Neural cell (in vitro differentiated cells): ENCODE data around the gene ERGIC3. TPM values are rescaled to one million over a fixed set of nuclear protein-coding genes. Genes with fewer than 3 reads are reported as not detected.

Source experiments
- H2AFZ ChIP-seq: fragments of 200-600, 300-800 bp; sonication (generic), shearing (Covaris generic); 2 replicates; pipeline ENCODE4 v1.6.0; 2014; ENCODE audit warnings: low read depth, mild to moderate bottlenecking, antibody characterized with exemption, low read length, moderate library complexity
- H3F3A ChIP-seq: fragments of 200-600 bp; shearing (Covaris generic); 2 replicates; pipeline ENCODE4 v1.6.1; 2016; ENCODE audit warnings: mild to moderate bottlenecking, moderate library complexity, mixed read lengths, antibody characterized with exemption, low read length; ENCODE audit not compliant: insufficient read depth, poor library complexity, severe bottlenecking
- H3K27ac ChIP-seq: fragments of 200-600, 300-800 bp; sonication (generic), shearing (Covaris generic); 2 replicates; pipeline ENCODE4 v1.5.1; 2014; ENCODE audit warnings: mild to moderate bottlenecking, low read length, moderate library complexity
- H3K27me3 ChIP-seq: fragments of 300-800, 200-600 bp; sonication (generic), shearing (Covaris generic); 2 replicates; pipeline ENCODE4 v1.6.0; 2014; ENCODE audit warnings: mild to moderate bottlenecking, low read depth, low read length, moderate library complexity; ENCODE audit not compliant: insufficient read depth
- H3K36me3 ChIP-seq: fragments of 300-800, 200-600 bp; sonication (generic), shearing (Covaris generic); 2 replicates; pipeline ENCODE4 v1.5.1; 2014; ENCODE audit warnings: mild to moderate bottlenecking, antibody characterized with exemption, low read length, moderate library complexity; ENCODE audit not compliant: insufficient read depth
- H3K4me2 ChIP-seq: fragments of 300-800, 200-600 bp; sonication (generic), shearing (Covaris generic); 2 replicates; pipeline ENCODE4 v1.6.0; 2014; ENCODE audit warnings: mild to moderate bottlenecking, low read length
- H3K4me3 ChIP-seq: fragments of 300-800, 200-600 bp; sonication (generic), shearing (Covaris generic); 2 replicates; pipeline ENCODE4 v1.5.1; 2014; ENCODE audit warnings: mild to moderate bottlenecking, low read length, moderate library complexity
- H3K79me2 ChIP-seq: fragments of 200-600 bp; shearing (Covaris generic); replicated peaks from 2 replicates; pipeline ENCODE4 v1.6.0; 2014; ENCODE audit warnings: mild to moderate bottlenecking, low read length, moderate library complexity; ENCODE audit not compliant: insufficient read depth
- H3K9ac ChIP-seq: fragments of 300-800, 200-600 bp; sonication (generic), shearing (Covaris generic); 2 replicates; pipeline ENCODE4 v1.6.1; 2016; ENCODE audit warnings: mild to moderate bottlenecking, low read length, mixed read lengths
- H3K9me2 ChIP-seq: fragments of 200-600 bp; shearing (Covaris generic); 2 replicates; pipeline ENCODE4 v1.6.1; 2016; ENCODE audit warnings: mild to moderate bottlenecking, low read length, mixed read lengths; ENCODE audit not compliant: insufficient read depth
- H3K9me3 ChIP-seq: fragments of 200-600, 300-800 bp; sonication (generic), shearing (Covaris generic); 2 replicates; pipeline ENCODE4 v1.6.1; 2016; ENCODE audit warnings: mild to moderate bottlenecking, mixed run types, low read length, moderate library complexity, mixed read lengths
- H4K20me1 ChIP-seq: fragments of 200-600 bp; shearing (Covaris generic); 2 replicates; pipeline ENCODE4 v1.6.1; 2016; ENCODE audit warnings: mild to moderate bottlenecking, mixed run types; ENCODE audit not compliant: insufficient read depth
- EP300 ChIP-seq: fragments of 450-650 bp; conservative IDR thresholded peaks from 2 replicates; pipeline ENCODE4 v1.6.1; 2014; ENCODE audit warnings: antibody characterized with exemption, mild to moderate bottlenecking, moderate library complexity; ENCODE audit not compliant: poor library complexity, severe bottlenecking
- EZH2 ChIP-seq: fragments of 200-600, 300-800 bp; shearing (Covaris generic), sonication (generic); IDR thresholded peaks from 2 replicates; pipeline ENCODE4 v1.6.1; 2014; ENCODE audit warnings: antibody characterized with exemption, low read length, borderline replicate concordance, mild to moderate bottlenecking; ENCODE audit not compliant: insufficient read depth, poor library complexity, severe bottlenecking
- MXI1 ChIP-seq: fragments of 450-650 bp; conservative IDR thresholded peaks from 2 replicates; pipeline ENCODE4 v1.6.1; 2014; ENCODE audit warnings: antibody characterized with exemption, mild to moderate bottlenecking; ENCODE audit not compliant: poor library complexity, severe bottlenecking
- POLR2AphosphoS5 ChIP-seq: IDR thresholded peaks from 2 replicates; pipeline ENCODE4 v1.6.1; 2012
- RAD21 ChIP-seq: fragments of 450-650 bp; conservative IDR thresholded peaks from 2 replicates; pipeline ENCODE4 v1.6.1; 2014; ENCODE audit warnings: antibody characterized with exemption, mild to moderate bottlenecking, moderate library complexity
- SMC3 ChIP-seq: fragments of 450-650 bp; conservative IDR thresholded peaks from 2 replicates; pipeline ENCODE4 v1.6.1; 2014; ENCODE audit warnings: antibody characterized with exemption, mild to moderate bottlenecking, moderate library complexity; ENCODE audit not compliant: poor library complexity
- TAF1 ChIP-seq: IDR thresholded peaks from 2 replicates; pipeline ENCODE4 v1.6.1; 2012; ENCODE audit warnings: low read depth
- polyA plus RNA-seq: library from polyadenylated mRNA; depleted of rRNA; stranded (reverse); fragments of >200 nt; gene quantifications from 2 replicates; pipeline ENCODE4 v1.2.3, GENCODE V29; 2014
- TF ChIP-seq, protein P1 (sequence below): fragments of 450-650 bp; IDR thresholded peaks from 2 replicates; pipeline ENCODE4 v1.5.1; 2014; ENCODE audit warnings: antibody characterized with exemption, mild to moderate bottlenecking, moderate library complexity; ENCODE audit not compliant: poor library complexity, severe bottlenecking
- TF ChIP-seq, protein P2 (sequence below): IDR thresholded peaks from 2 replicates; pipeline ENCODE4 v1.6.1; 2012; ENCODE audit warnings: borderline replicate concordance

The ERGIC3 gene
- polyA plus RNA-seq, 1 donor from 2014 or later: 385 TPM

- no peaks in the 10 kb centered on the region for H4K20me1 ChIP-seq
- no peak overlapping the region for H3K4me2 ChIP-seq
- no peaks in the 10 kb centered on the region for H3K9me3 ChIP-seq
- H3F3A ChIP-seq: no peaks in the 10 kb centered on the region
- H3K27ac ChIP-seq: no peak overlapping the region
- no peak overlapping the region for H2AFZ ChIP-seq
- H3K9me2 ChIP-seq: no peaks in the 10 kb centered on the region
- no peaks in the 10 kb centered on the region for H3K36me3 ChIP-seq
- no peaks in the 10 kb centered on the region for H3K79me2 ChIP-seq
- no peak overlapping the region for H3K4me3 ChIP-seq
- no peaks in the 10 kb centered on the region for H3K27me3 ChIP-seq
- no peak for TF ChIP-seq RAD21
- TF ChIP-seq EZH2: no peak
- TF ChIP-seq POLR2AphosphoS5: no peak
- TF ChIP-seq, protein P1, sequence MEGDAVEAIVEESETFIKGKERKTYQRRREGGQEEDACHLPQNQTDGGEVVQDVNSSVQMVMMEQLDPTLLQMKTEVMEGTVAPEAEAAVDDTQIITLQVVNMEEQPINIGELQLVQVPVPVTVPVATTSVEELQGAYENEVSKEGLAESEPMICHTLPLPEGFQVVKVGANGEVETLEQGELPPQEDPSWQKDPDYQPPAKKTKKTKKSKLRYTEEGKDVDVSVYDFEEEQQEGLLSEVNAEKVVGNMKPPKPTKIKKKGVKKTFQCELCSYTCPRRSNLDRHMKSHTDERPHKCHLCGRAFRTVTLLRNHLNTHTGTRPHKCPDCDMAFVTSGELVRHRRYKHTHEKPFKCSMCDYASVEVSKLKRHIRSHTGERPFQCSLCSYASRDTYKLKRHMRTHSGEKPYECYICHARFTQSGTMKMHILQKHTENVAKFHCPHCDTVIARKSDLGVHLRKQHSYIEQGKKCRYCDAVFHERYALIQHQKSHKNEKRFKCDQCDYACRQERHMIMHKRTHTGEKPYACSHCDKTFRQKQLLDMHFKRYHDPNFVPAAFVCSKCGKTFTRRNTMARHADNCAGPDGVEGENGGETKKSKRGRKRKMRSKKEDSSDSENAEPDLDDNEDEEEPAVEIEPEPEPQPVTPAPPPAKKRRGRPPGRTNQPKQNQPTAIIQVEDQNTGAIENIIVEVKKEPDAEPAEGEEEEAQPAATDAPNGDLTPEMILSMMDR: no peak
- TF ChIP-seq SMC3: no peak
- TF ChIP-seq, protein P2, sequence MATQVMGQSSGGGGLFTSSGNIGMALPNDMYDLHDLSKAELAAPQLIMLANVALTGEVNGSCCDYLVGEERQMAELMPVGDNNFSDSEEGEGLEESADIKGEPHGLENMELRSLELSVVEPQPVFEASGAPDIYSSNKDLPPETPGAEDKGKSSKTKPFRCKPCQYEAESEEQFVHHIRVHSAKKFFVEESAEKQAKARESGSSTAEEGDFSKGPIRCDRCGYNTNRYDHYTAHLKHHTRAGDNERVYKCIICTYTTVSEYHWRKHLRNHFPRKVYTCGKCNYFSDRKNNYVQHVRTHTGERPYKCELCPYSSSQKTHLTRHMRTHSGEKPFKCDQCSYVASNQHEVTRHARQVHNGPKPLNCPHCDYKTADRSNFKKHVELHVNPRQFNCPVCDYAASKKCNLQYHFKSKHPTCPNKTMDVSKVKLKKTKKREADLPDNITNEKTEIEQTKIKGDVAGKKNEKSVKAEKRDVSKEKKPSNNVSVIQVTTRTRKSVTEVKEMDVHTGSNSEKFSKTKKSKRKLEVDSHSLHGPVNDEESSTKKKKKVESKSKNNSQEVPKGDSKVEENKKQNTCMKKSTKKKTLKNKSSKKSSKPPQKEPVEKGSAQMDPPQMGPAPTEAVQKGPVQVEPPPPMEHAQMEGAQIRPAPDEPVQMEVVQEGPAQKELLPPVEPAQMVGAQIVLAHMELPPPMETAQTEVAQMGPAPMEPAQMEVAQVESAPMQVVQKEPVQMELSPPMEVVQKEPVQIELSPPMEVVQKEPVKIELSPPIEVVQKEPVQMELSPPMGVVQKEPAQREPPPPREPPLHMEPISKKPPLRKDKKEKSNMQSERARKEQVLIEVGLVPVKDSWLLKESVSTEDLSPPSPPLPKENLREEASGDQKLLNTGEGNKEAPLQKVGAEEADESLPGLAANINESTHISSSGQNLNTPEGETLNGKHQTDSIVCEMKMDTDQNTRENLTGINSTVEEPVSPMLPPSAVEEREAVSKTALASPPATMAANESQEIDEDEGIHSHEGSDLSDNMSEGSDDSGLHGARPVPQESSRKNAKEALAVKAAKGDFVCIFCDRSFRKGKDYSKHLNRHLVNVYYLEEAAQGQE: no peak
- no peak for TF ChIP-seq TAF1
- TF ChIP-seq EP300: no peak
- TF ChIP-seq MXI1: no peak
- no peak overlapping the region for H3K9ac ChIP-seq
These were observed 40.3 kb downstream of the ERGIC3 start for GRCh38 chr20:35582131-35582530.

DNA sequence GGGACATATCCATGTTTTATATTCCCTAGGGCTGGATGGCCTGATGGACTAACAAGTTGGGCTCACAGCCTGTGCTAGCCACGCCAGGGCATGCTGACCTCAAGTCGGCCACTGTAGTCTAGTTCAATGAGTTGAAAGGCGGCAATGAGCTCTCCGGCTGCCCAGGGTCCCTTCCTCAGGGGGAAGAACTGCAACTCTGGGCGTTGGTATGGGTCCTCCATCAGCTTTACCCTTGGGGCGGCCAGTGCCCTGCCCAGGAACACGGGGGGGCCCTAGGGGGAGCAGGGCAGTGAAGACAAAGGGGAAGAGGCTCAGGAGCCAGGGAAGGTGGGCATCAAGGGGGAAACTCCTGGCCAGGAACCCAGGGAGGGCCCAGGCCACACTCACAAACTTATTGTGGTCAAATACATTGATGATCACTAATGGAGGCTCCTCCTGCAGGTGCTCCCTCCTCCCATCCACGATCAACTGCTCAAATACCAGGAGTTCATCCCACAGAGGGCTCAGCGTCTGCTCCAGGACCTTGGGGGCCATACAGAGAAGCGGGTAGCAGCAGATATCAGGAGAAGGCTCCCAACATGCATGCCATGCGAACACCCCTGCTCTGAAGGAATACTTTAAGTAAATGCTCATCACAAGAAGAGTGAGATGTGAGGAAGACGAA is 41.0 kb downstream of the ERGIC3 start:
- no peak overlapping the region for H3K4me2 ChIP-seq
- H2AFZ ChIP-seq: no peak overlapping the region
- H3K9me2 ChIP-seq: no peaks in the 10 kb centered on the region
- H4K20me1 ChIP-seq: no peaks in the 10 kb centered on the region
- H3F3A ChIP-seq: no peaks in the 10 kb centered on the region
- no peak overlapping the region for H3K9ac ChIP-seq
- H3K4me3 ChIP-seq: no peak overlapping the region
- no peaks in the 10 kb centered on the region for H3K9me3 ChIP-seq
- no peaks in the 10 kb centered on the region for H3K27me3 ChIP-seq
- H3K36me3 ChIP-seq: no peaks in the 10 kb centered on the region
- no peak overlapping the region for H3K27ac ChIP-seq
- no peaks in the 10 kb centered on the region for H3K79me2 ChIP-seq
- TF ChIP-seq RAD21 (no peak), POLR2AphosphoS5 (no peak)
